ENCODE results near the gene CLCN6.

Gene CLCN6

DNA sequence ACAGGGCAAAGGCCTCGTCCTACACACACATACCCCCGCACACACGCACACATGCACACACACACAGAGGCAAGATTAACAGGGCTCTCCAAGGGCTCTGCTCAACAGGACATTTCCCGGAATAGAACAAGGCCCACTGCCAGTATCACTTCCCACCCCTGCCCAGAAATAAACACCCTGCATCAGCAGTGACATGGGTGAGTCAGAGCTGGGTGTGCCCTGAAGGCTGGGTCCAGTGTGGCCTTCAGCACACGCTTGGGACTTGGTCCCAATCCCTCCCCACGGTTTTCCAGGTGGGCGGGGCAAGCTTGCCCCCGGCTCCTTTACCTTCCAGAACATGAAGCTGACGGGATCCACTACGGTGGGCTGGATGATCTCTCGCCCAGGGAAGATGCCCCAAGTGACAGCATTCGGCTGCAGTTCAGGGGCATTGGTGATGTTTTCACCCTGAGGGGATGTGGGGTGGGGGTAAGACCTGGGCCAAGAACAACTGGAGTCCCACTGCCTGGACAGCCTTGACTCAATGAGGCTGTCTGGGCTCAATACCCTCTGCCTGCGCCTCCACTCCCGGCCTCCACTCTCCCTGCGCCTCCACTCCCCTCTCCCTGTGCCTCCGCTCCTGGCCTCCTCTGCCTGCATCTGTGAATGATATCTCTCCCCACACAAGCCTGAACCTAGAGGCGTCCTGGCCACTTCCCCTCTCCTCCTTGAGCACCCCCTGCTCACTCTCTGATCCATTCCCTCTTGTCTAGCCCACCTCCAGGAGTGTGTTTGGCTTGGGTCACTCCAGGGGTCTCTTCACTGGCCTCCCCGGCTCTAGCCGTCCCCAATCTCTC lies 14.9 kb upstream of the CLCN6 start:
- Histone ChIP-seq H3K27me3 (ENCODE audit: insufficient read depth, low read length) (no peaks in the 10 kb centered on the region), H3K9ac (ENCODE audit: low read depth, low read length) (no peak overlapping the region)

DNA sequence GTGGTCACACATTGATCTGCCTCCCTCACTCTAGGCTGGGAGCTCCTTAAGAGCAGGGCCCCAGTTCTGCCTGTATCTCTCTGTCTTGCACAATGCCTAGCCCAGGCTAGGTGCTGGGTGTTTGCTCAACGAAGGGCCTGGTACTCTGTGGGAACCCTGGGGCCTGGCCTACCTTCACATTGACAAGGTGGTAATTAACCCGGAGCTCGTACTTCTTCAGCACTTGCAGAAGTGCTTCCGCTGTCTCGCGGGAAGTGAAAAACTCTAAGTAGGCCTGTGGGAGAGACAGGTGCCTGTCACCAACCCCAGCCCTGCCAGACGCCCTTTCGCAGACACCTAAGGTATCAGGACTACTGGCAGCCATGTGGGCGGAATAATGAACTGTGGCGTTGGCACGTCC lies 13.9 kb upstream of the CLCN6 start:
- Histone ChIP-seq H3K27me3 (ENCODE audit: insufficient read depth, low read length) (no peaks in the 10 kb centered on the region), H3K9me3 (ENCODE audit: insufficient read depth, low read depth, low read length) (no peaks in the 10 kb centered on the region), H3K9ac (ENCODE audit: low read depth, low read length) (no peak overlapping the region), H3K4me1 (ENCODE audit: insufficient read depth, low read length) (peaks cover 7% of the 10 kb centered on the region), H3K4me3 (ENCODE audit: low read length) (no peak overlapping the region), H3K27ac (ENCODE audit: low read length) (no peak overlapping the region), H3K36me3 (ENCODE audit: insufficient read depth, low read depth, low read length) (peaks cover 37% of the 10 kb centered on the region)

More for the DNA sequence above, 14.9 kb upstream of the CLCN6 start:
- Histone ChIP-seq H3K27ac (ENCODE audit: low read length) (no peak overlapping the region), H3K36me3 (ENCODE audit: insufficient read depth, low read depth, low read length) (peaks cover 32% of the 10 kb centered on the region), H3K4me3 (ENCODE audit: low read length) (no peak overlapping the region), H3K4me1 (ENCODE audit: insufficient read depth, low read length) (peaks cover 13% of the 10 kb centered on the region), H3K9me3 (ENCODE audit: insufficient read depth, low read depth, low read length) (no peaks in the 10 kb centered on the region)

DNA sequence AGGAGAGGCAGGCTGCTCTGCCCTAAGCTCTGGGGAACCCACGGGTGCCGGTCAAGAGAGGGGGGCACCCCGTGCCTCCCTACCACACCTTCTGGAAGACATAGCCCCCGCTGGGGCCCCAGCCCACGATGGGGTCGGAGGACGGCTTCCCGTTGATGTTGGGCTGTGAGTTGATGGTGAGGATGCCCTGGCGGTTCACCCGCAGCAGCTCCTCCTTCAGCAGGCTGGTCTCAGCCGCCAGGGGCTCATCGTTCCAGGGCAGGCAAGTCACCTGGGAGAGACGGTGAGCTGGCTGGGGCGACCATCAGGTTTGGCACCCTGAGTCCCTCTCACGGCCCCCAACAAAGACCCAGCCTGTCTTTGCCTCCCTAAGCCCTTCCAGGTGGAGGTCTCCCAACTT lies 12.2 kb upstream of the CLCN6 start:
- Histone ChIP-seq H3K27ac (ENCODE audit: low read length) (no peak overlapping the region), H3K9ac (ENCODE audit: low read depth, low read length) (no peak overlapping the region), H3K36me3 (ENCODE audit: insufficient read depth, low read depth, low read length) (peaks cover 40% of the 10 kb centered on the region), H3K4me1 (ENCODE audit: insufficient read depth, low read length) (no peaks in the 10 kb centered on the region), H3K27me3 (ENCODE audit: insufficient read depth, low read length) (no peaks in the 10 kb centered on the region), H3K9me3 (ENCODE audit: insufficient read depth, low read depth, low read length) (no peaks in the 10 kb centered on the region), H3K4me3 (ENCODE audit: low read length) (no peak overlapping the region)

DNA sequence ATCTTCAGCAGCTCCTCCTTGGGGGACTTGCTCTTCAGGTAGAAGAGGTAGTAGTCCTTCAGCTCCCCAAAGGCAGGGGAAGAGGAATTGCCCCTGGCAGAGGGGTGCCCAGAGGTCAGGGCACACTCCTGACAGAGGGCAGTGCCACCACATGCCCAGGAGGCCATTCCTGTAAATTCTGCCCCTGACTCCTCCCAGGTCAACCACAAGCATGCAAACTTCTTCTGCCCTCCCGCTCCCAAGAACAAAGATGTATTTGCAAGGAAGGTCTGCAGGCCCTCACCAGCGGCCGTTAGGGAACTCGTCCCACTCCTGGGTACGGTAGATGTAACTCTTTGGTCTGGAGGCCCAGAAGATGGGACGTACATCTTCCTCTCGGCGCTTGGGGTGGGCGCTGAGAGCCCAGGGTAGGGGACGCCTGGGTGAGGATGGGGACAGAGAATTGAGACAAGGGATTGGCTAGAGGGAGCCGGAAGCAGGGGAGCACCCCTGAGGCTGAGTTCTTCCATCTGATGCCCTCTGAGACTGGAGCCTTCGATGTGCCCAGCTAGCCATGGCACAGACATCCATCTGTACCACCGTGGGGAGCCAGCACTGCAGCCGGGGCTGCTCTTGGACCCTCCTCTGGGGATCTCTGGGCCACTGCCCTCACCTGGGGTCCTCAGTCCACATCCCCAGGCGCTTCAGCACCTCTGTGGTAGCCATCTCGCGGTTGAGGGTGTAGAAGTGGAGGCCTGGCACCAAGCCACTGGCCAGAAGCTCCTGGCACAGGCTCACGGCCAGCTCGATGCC lies 11.3 kb upstream of the CLCN6 start:
- H3K36me3 ChIP-seq (ENCODE audit: insufficient read depth, low read depth, low read length): peaks cover 46% of the 10 kb centered on the region
- H3K27ac ChIP-seq (ENCODE audit: low read length): no peak overlapping the region
- H3K4me3 ChIP-seq (ENCODE audit: low read length): no peak overlapping the region
- H3K4me1 ChIP-seq (ENCODE audit: insufficient read depth, low read length): no peaks in the 10 kb centered on the region
- no peak overlapping the region for H3K9ac ChIP-seq (ENCODE audit: low read depth, low read length)
- H3K27me3 ChIP-seq (ENCODE audit: insufficient read depth, low read length): no peaks in the 10 kb centered on the region
- no peaks in the 10 kb centered on the region for H3K9me3 ChIP-seq (ENCODE audit: insufficient read depth, low read depth, low read length)

DNA sequence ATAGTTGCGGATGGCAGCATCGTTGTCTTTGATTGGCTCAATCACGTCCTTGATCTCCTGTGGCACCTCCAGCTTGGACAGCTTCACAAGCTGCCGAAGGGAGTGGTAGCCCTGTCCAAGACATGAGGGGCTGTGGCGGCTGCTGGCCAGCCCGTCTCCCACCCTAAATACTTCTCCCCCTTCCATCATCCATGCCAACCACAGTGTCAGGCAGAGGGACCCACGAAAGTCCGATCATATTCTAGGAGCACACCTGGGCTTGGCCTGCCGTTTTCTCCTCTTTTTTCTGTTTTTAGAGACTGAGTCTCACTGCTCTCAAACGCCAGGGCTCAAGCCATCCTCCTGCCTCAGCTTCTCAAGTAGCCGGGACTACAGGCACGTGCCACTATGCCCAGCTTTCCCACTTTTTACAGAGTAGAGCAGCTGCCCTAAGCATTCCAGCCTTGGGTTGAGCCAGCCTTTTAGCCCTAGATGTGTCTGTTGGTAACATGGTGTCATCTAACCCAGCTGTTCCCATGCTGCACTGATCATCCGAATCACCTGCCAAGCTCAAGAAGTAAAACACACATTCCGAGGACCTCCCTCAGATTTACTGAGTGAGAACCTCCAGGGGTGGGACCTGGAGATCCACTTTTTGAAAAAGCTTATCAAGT lies 10.6 kb upstream of the CLCN6 start:
- Histone ChIP-seq H3K9ac (ENCODE audit: low read depth, low read length) (no peak overlapping the region), H3K9me3 (ENCODE audit: insufficient read depth, low read depth, low read length) (no peaks in the 10 kb centered on the region), H3K27ac (ENCODE audit: low read length) (no peak overlapping the region), H3K27me3 (ENCODE audit: insufficient read depth, low read length) (no peaks in the 10 kb centered on the region), H3K4me3 (ENCODE audit: low read length) (no peak overlapping the region), H3K36me3 (ENCODE audit: insufficient read depth, low read depth, low read length) (peaks cover 49% of the 10 kb centered on the region), H3K4me1 (ENCODE audit: insufficient read depth, low read length) (no peaks in the 10 kb centered on the region)

DNA sequence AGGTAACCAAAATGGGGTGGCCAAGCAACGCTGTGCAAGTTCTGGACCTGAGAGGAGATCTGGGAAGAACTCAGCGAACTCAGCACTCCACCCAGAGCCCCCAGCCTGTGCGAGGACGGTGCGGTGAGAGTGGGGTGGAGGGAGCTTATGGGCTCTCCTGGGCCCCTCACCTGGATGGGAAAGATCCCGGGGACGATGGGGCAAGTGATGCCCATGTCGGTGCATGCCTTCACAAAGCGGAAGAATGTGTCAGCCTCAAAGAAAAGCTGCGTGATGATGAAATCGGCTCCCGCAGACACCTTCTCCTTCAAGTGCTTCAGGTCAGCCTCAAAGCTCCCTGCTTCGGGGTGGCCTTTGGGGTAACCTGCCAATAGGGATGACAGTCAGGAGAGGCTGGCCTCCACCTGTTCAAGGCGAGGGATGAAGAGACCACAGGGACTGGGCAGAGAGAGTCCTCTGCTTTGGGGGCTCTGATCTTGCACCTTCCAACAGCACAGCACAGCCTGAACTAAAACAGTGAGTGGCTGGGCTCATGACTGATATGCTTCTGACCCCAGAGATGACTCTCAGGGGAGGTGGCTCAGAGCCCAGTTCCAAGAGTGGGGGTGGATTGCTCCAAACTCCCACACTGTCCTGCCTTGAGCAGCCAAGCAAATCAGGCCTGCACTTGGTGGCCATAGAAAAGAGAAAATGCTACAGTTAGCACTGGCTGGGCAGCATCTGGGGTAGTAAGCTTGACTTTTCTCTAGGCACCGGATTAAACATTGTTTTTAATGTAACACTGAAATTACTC lies 9.8 kb upstream of the CLCN6 start:
- H3K36me3 ChIP-seq (ENCODE audit: insufficient read depth, low read depth, low read length): peaks cover 50% of the 10 kb centered on the region
- H3K4me1 ChIP-seq (ENCODE audit: insufficient read depth, low read length): no peaks in the 10 kb centered on the region
- H3K27me3 ChIP-seq (ENCODE audit: insufficient read depth, low read length): no peaks in the 10 kb centered on the region
- no peaks in the 10 kb centered on the region for H3K9me3 ChIP-seq (ENCODE audit: insufficient read depth, low read depth, low read length)
- no peak overlapping the region for H3K4me3 ChIP-seq (ENCODE audit: low read length)
- H3K27ac ChIP-seq (ENCODE audit: low read length): no peak overlapping the region
- H3K9ac ChIP-seq (ENCODE audit: low read depth, low read length): no peak overlapping the region

DNA sequence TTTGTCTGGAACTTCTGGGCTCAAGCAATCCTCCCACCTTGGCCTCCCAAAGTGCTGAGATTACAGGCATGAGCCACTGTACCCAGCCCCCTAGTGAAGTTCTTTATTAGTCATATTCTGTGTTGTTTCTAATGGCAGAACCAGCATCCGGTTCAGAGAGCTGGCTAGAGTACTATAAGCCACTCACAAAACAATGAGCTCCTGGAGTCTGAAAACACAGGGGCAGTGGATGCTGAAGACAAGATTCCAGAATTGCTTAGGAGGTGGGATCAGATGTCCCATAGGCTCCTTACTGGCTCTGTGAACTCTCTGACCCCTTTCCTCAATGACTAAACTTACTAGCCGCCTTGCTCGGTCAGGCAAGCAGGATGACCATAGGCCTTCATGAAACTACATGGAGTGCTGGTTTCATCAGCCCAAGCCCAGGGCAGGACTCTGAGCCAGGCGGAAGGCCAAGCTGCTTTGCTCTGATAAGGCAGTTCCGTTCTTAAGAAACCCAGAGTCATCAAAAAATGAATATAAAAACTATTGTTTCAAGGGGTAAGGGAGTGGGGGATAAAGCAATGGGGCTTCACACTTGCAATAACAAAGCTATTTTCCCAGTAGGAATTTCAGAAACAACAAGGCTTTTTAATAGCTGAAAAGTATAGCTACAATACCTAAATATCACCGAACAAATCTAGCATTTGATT lies 8.3 kb upstream of the CLCN6 start:
- Histone ChIP-seq H3K9ac (ENCODE audit: low read depth, low read length) (no peak overlapping the region), H3K27ac (ENCODE audit: low read length) (no peak overlapping the region), H3K4me3 (ENCODE audit: low read length) (no peak overlapping the region), H3K9me3 (ENCODE audit: insufficient read depth, low read depth, low read length) (no peaks in the 10 kb centered on the region), H3K36me3 (ENCODE audit: insufficient read depth, low read depth, low read length) (peaks cover 52% of the 10 kb centered on the region), H3K4me1 (ENCODE audit: insufficient read depth, low read length) (no peaks in the 10 kb centered on the region), H3K27me3 (ENCODE audit: insufficient read depth, low read length) (no peaks in the 10 kb centered on the region)

DNA sequence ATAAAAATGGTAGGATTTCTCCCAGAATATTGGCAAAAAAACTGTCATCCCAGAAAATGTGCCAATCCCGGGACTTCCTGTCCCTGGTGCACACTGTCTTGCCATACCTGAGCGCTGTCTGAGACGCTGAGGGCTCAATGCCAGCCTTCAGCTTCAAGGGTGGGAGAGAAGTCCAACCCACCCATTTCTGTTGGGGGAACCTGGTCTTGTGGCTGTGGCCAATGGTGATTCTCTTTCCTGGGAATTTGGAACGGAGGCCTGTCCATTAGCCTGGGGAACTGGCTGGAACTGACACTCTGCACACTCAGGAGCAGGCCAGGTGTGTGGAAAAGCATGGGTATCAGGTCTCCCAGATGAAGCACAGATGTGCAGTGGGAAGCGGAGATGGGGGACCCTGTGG lies 6.9 kb upstream of the CLCN6 start:
- Histone ChIP-seq H3K27ac (ENCODE audit: low read length) (no peak overlapping the region), H3K4me1 (ENCODE audit: insufficient read depth, low read length) (peaks cover 4% of the 10 kb centered on the region; the same call in 1 of the 2 replicates), H3K9ac (ENCODE audit: low read depth, low read length) (no peak overlapping the region), H3K4me3 (ENCODE audit: low read length) (no peak overlapping the region), H3K36me3 (ENCODE audit: insufficient read depth, low read depth, low read length) (peaks cover 52% of the 10 kb centered on the region), H3K9me3 (ENCODE audit: insufficient read depth, low read depth, low read length) (no peaks in the 10 kb centered on the region), H3K27me3 (ENCODE audit: insufficient read depth, low read length) (no peaks in the 10 kb centered on the region)

DNA sequence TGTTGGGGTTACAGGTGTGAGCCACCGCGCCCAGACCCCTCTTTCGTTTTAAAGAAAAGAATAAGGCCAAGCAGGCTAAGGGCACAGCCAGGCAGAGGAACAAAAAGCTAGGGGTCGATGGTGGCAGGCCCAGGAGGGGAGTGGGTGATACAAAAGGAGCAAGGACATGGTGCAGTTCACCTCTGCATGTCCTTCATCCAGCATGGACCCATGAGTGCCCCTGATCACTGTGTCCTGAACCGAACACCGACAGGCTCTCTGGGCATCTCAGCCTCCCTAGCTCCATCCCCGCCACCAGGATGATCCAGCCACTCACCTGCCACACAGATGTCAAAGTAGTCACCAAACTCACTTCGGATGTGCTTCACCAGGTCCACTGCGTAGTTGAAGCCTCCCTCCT lies 6.1 kb upstream of the CLCN6 start:
- H3K4me1 ChIP-seq (ENCODE audit: insufficient read depth, low read length): peaks cover 9% of the 10 kb centered on the region
- H3K27me3 ChIP-seq (ENCODE audit: insufficient read depth, low read length): no peaks in the 10 kb centered on the region
- H3K4me3 ChIP-seq (ENCODE audit: low read length): no peak overlapping the region
- H3K9ac ChIP-seq (ENCODE audit: low read depth, low read length): no peak overlapping the region
- no peaks in the 10 kb centered on the region for H3K9me3 ChIP-seq (ENCODE audit: insufficient read depth, low read depth, low read length)
- no peak overlapping the region for H3K27ac ChIP-seq (ENCODE audit: low read length)
- peaks cover 44% of the 10 kb centered on the region for H3K36me3 ChIP-seq (ENCODE audit: insufficient read depth, low read depth, low read length)

DNA sequence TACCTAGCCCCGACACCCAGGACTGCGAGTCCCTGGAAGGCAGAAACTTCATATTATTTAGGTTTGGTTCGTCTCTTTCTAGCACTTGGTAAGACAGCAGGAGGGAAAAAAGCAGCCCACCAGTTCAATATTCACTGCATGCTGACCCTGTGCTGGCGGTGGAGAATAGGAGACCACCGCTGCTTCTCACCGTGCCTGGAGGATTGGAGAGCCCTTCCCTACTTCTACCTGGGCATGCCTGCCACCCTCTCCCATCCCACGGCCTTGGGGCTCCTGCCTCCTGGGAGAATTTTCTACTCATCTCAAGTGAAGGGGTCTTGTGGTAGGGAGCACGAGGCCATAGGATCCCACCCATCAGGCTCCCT lies 5.6 kb upstream of the CLCN6 start:
- peaks cover 9% of the 10 kb centered on the region for H3K4me1 ChIP-seq (ENCODE audit: insufficient read depth, low read length)
- no peaks in the 10 kb centered on the region for H3K27me3 ChIP-seq (ENCODE audit: insufficient read depth, low read length)
- no peaks in the 10 kb centered on the region for H3K9me3 ChIP-seq (ENCODE audit: insufficient read depth, low read depth, low read length)
- no peak overlapping the region for H3K27ac ChIP-seq (ENCODE audit: low read length)
- no peak overlapping the region for H3K9ac ChIP-seq (ENCODE audit: low read depth, low read length)
- H3K4me3 ChIP-seq (ENCODE audit: low read length): no peak overlapping the region
- peaks cover 39% of the 10 kb centered on the region for H3K36me3 ChIP-seq (ENCODE audit: insufficient read depth, low read depth, low read length)

All from iPS-20b (cell line).